ENCODE results near the gene SKAP1. TPM values are rescaled to one million over a fixed set of nuclear protein-coding genes. Genes with fewer than 3 reads are reported as not detected.
"Not testable (repeated sequence)": the region's sequence is repeated elsewhere in the genome, so short reads cannot be mapped to it uniquely, and the experiment has no call there.

SKAP1 gene
- total RNA-seq, 1 experiment from 2014 or later, result 1.3 TPM

DNA sequence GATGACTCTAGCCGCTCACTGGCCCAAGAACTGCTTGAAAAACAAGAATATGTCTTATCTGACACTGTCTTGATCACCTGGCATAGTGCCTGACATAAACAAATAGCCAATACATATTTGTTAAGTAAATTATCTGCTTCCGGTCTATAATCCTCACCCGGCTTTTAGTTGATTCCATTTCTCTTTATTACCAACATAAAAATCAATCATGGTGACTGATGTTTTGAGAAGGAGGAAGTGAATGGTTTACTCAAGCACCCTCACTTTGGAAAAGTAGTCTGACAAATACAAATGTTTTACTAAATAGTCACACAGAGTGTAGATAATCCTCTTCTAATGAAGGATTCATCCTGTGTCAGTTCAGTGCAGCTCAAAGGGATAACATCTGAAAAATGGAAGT is 47.0 kb downstream of the SKAP1 start:
- peaks cover 82% of the 10 kb centered on the region for H3K27me3 ChIP-seq (replicated peaks)

DNA sequence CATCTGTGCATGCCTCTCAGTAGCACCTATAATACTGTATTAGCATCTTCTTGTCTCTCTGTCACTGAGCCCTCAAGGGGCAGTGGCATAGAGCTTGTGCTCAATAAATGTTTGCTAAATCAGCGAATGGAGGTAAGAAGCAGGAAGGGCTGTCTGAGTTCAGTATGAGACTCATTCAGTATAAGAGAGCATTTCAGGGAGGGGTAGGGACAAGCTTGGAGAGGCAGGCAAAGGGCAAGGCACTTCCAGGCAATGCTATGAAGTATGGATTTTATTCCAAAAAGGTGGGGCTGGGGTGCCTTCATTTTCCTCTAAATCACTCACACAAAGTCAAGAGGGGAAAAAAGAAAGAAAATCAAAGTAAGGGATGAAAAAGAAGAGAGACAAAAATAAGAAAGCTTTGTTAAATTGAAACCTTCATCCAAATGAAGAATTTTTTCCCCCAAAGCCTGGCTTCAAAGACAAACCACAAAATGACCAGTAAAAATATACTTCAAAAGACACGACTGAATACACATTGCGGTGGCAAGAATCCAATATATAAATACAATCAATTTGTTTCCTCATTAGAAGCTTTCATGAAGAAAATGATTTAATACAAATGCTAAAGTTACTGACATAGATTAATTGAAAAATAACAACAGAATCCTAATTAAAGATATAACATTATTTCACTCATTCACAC is 51.2 kb downstream of the SKAP1 start:
- H3K9me3 ChIP-seq (replicated peaks), result no peaks in the 10 kb centered on the region
- DNase-seq (ENCODE audit: low read depth in 1 of 2, low spot score in 2 of 2), result no peak
- no peaks in the 10 kb centered on the region for H3K36me3 ChIP-seq
- H3K4me3 ChIP-seq, result no peak overlapping the region
- no peaks in the 10 kb centered on the region for H3K4me1 ChIP-seq (replicated peaks)
- peaks cover 54% of the 10 kb centered on the region for H3K27me3 ChIP-seq (replicated peaks)
- H3K27ac ChIP-seq, result no peak overlapping the region

More for the DNA sequence above, 47.0 kb downstream of the SKAP1 start:
- Histone ChIP-seq H3K36me3 (no peaks in the 10 kb centered on the region), H3K27ac (no peak overlapping the region), H3K4me3 (no peak overlapping the region), H3K9me3 (replicated peaks) (no peaks in the 10 kb centered on the region), H3K4me1 (replicated peaks) (no peaks in the 10 kb centered on the region)
- DNase-seq (ENCODE audit: low read depth in 1 of 2, low spot score in 2 of 2), result no peak

DNA sequence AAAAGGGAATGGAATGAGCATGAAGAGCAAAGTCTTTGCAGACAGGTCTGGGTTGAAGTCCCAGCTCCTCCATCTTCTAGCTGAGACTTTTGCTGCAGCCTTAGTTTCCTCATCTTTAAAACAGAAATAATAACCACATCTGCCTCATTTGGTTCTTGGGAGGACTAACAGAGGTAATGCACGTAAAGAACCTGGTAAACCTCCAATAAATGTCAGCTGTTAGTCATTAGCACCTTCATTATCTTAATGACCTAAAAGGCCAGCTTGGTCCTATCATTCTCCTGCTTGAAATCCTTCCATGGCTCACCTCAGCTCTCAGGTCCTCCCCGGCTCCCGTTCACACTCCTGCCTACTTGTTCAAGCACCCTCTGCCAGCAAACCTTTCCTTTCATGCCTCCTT is 51.8 kb downstream of the SKAP1 start:
- peaks cover 52% of the 10 kb centered on the region for H3K27me3 ChIP-seq (replicated peaks)
- H3K9me3 ChIP-seq (replicated peaks), result no peaks in the 10 kb centered on the region
- H3K4me3 ChIP-seq, result no peak overlapping the region
- no peak overlapping the region for H3K27ac ChIP-seq
- no peaks in the 10 kb centered on the region for H3K36me3 ChIP-seq
- no peaks in the 10 kb centered on the region for H3K4me1 ChIP-seq (replicated peaks)
- DNase-seq (ENCODE audit: low read depth in 1 of 2, low spot score in 2 of 2), result no peak

DNA sequence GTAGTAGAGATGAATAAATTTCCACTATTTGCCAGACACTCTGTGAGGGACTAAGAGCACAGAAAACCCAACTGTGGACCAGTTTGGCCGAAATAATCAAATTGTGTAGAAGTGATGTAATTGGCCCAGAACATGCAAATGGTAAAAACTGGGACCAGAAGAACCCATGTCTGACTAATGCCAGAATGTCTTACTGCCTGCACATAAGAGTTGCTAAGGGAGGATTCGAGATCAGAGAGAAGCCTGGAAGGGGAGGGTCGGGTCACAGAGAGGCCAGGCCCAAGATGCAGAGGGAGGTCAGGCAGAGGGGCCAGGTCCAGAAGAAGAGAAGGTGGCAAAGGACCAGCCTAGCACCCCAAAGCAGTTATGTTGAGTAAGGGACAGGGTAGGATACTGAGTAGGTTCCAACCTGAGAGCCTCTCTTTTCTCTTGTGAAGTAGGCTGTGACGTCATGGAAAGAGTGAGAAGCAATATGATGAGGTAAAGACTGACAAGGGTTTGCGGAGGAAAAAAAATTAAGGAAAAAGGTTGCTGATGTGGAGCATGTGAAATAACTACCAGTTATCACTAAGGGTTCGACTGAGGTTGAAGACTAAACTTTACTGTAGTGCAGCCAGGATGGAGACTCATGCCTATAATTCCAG is 53.2 kb downstream of the SKAP1 start:
- Histone ChIP-seq H3K27me3 (replicated peaks) (peaks cover 39% of the 10 kb centered on the region), H3K36me3 (no peaks in the 10 kb centered on the region), H3K9me3 (replicated peaks) (no peaks in the 10 kb centered on the region), H3K27ac (no peak overlapping the region), H3K4me1 (replicated peaks) (no peaks in the 10 kb centered on the region), H3K4me3 (no peak overlapping the region)
- no peak for DNase-seq (ENCODE audit: low read depth in 1 of 2, low spot score in 2 of 2)

DNA sequence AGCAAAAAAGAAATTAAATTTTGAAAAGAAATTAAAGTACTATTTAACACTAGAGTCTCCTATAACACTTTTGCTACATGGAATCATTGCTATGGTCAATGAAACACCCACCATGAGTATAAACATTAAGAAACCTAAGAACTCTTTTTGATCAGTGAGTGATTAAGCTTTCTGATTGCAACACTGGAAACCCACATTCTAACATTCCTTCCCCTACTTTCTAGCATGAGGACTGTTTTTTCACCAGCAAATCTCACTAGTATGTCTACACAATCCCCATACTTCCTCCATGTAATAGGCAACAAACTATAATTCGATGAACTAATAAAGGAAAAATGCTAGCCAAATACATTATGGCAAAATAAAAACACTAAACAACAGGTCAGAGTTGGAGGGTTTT is 54.7 kb downstream of the SKAP1 start:
- H3K36me3 ChIP-seq, result no peaks in the 10 kb centered on the region
- peaks cover 32% of the 10 kb centered on the region for H3K27me3 ChIP-seq (replicated peaks)
- no peaks in the 10 kb centered on the region for H3K9me3 ChIP-seq (replicated peaks)
- DNase-seq (ENCODE audit: low read depth in 1 of 2, low spot score in 2 of 2), result no peak
- no peak overlapping the region for H3K4me3 ChIP-seq
- no peaks in the 10 kb centered on the region for H3K4me1 ChIP-seq (replicated peaks)
- no peak overlapping the region for H3K27ac ChIP-seq

DNA sequence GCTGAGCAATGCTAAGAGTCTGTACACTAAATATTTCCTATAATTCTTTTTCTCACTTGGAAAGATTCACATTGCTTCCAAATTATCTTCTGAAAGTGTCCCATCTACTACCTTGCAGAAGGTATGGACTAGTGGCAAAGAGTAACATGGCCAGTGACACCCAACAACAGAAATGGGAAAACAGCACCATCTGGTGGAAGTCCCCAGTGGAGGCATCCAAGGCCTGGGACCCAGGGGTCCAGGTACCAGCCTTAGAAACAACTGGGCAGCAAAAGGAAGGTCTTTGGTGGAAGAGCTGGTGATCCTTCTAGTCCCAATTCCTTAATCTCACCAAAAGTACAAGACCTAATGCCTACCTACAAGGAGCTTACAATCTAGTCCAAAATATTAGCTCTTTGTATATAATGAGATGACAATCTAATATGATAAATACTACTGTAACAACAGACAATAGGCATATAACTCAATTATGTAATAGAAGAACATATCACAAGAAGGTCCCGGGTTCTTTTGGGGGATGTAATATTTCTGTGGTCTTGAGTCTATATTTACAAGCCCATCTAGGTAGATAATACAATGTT is 55.3 kb downstream of the SKAP1 start:
- DNase-seq (ENCODE audit: low read depth in 1 of 2, low spot score in 2 of 2), result peak; percentile 44 to 54
- Histone ChIP-seq H3K36me3 (no peaks in the 10 kb centered on the region), H3K27me3 (replicated peaks) (peaks cover 32% of the 10 kb centered on the region), H3K27ac (no peak overlapping the region), H3K4me1 (replicated peaks) (no peaks in the 10 kb centered on the region), H3K4me3 (no peak overlapping the region), H3K9me3 (replicated peaks) (no peaks in the 10 kb centered on the region)

DNA sequence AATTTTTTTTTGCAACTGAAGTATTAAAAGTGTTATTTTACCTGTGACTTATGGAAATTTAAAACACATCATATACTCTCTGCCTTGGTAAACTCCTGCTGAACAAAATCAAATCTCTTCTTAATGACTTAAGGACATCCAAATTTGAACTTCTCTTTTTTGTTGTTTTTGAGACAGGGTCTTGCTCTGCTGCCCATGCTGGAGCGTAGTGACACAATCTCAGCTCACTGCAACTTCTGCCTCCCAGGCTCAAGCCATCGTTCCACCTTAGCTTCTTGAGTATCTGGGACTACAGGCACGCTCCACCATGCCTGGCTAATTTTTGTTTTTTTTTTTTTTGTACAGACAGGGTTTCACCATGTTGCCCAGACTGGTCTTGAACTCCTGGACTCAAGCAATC is 56.1 kb downstream of the SKAP1 start:
- Histone ChIP-seq H3K27ac (no peak overlapping the region), H3K27me3 (replicated peaks) (peaks cover 33% of the 10 kb centered on the region), H3K4me1 (replicated peaks) (no peaks in the 10 kb centered on the region), H3K9me3 (replicated peaks) (no peaks in the 10 kb centered on the region), H3K4me3 (no peak overlapping the region), H3K36me3 (no peaks in the 10 kb centered on the region)
- no peak for DNase-seq (ENCODE audit: low read depth in 1 of 2, low spot score in 2 of 2)

DNA sequence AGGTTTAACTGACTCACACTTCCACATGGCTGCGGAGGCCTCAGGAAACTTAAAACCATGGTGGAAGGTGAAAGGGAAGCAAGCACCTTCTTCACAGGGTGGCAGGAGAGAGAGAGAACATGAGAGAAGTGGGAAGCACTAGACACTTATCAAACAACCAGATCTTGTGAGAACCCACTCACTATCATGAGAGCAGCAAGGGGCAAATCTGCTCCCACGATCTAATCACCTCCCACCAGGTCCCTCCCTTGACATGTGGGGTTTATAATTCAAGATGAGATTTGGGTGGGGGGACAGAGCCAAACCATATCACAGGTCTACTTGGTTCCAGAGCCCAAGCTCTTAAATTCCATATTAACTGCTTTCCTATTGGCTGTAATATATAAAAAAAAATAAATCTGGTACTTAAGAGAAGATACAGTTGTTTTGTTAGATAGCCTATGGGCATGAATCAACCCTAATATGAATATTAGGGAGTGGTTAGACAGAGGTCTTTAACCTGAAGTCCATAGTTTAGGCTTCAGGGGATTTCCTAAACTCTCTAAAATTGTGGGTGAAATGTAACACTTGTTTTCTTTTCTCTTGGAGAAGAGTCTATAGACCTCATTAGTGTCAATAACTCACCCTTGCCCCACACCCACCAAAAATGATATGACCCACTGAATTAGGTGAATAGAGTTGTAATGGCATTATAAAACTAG is 56.7 kb downstream of the SKAP1 start:
- Histone ChIP-seq H3K9me3 (replicated peaks) (no peaks in the 10 kb centered on the region), H3K27me3 (replicated peaks) (peaks cover 35% of the 10 kb centered on the region), H3K27ac (no peak overlapping the region), H3K4me3 (no peak overlapping the region), H3K36me3 (no peaks in the 10 kb centered on the region), H3K4me1 (replicated peaks) (no peaks in the 10 kb centered on the region)
- no peak for DNase-seq (ENCODE audit: low read depth in 1 of 2, low spot score in 2 of 2)

DNA sequence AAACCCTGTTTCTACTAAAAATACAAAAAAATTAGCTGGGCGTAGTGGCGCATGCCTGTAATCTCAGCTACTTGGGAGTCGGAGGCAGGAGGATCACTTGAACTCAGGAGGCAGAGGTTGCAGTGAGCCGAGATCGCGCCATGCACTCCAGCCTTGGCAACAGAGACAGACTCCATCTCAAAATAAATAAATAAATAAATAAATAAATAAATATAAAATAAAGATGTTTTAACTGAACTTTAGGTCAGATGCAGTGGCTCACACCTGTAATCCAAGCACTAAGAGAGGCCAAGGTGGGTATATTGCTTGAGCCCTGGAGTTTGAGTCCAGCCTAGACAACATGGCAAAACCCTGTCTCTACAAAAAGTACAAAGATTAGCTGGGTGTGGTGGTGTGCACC is 61.0 kb downstream of the SKAP1 start:
- not testable (repeated sequence) for H3K4me1 ChIP-seq (replicated peaks); DNase-seq (ENCODE audit: low read depth in 1 of 2, low spot score in 2 of 2); H3K27ac ChIP-seq; H3K36me3 ChIP-seq; H3K9me3 ChIP-seq (replicated peaks); H3K4me3 ChIP-seq
- peaks cover 50% of the 10 kb centered on the region for H3K27me3 ChIP-seq (replicated peaks)

DNA sequence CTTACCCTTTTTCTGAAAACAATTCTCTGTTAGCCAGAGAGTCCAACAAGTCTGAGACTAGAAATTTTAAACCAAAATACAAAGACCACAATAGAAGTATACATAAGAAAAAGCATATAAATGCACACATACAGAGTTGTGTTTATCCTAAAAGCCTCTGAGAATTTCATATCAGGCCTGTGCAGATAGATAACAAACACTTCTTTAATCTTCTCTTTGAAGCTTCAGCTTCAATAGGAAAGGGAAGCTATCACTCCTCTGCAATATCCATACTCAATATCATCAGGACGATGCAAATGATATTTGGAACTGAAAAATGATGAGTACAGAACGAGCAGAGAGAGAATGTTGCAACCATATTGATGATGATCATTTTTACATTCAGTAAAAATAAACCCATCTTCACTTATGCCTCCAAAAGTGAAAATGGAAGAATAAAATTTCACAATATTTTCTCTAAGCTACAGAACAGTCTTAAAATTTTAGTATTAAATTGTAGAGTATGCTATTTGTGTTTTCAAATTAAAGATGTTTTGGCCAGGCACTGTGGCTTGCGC is 61.6 kb downstream of the SKAP1 start:
- Histone ChIP-seq H3K4me3 (no peak overlapping the region), H3K4me1 (replicated peaks) (no peaks in the 10 kb centered on the region), H3K36me3 (no peaks in the 10 kb centered on the region), H3K9me3 (replicated peaks) (no peaks in the 10 kb centered on the region), H3K27me3 (replicated peaks) (peaks cover 56% of the 10 kb centered on the region), H3K27ac (no peak overlapping the region)
- no peak for DNase-seq (ENCODE audit: low read depth in 1 of 2, low spot score in 2 of 2)

DNA sequence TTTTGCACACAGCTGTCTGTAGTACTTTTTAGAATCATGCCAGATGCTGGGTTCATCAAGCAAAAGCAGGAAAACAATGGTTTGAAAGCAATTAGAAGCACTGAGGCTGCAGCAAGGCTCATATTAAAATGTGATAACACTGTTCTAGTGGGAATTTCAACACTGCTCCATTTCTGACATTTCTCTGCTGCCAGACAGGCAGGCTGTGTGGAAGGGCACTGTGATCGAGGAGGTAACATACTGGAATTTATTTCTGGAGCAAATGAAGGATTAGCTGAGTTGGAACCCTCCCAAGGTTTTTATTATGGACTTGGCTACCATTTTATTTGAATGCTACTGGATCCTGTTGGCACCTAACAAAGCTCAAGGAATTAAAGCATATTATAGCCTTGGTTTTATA is 66.9 kb downstream of the SKAP1 start:
- Histone ChIP-seq H3K4me1 (replicated peaks) (no peaks in the 10 kb centered on the region), H3K36me3 (no peaks in the 10 kb centered on the region), H3K9me3 (replicated peaks) (no peaks in the 10 kb centered on the region), H3K27me3 (replicated peaks) (peaks cover 78% of the 10 kb centered on the region), H3K27ac (no peak overlapping the region), H3K4me3 (no peak overlapping the region)
- DNase-seq (ENCODE audit: low read depth in 1 of 2, low spot score in 2 of 2), result no peak

DNA sequence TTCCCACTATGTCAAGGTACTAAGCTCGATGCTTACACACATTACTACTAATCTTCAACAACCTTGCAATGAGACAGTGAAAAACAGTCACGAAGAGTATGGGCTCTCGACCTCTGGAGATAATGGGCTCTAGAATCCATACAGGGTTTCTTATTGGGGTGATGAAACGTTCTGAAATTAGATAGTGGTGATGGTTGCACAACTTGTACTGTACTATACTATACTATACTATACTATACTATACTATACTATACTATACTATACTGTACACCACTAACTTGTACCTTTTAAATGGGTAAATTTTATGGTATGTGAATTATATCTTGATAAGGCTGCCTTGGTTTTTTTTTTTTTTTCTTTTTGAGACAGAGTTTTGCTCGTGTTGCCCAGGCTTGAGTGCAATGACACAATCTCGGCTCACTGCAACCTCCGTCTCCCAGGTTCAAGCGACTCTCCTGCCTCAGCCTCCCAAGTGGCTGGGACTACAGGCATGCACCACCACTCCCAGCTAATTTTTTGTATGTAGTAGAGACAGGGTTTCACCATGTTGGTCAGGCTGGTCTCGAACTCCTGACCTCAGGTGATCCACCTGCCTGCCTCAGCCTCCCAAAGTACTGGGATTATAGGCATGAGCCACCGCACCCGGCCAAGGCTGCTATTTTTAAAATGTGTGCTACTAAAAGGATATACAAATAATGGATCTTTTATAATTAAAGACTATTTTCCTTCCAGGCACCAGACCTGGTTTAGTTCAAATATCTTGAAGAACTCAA is 69.0 kb downstream of the SKAP1 start:
- DNase-seq (ENCODE audit: low read depth in 1 of 2, low spot score in 2 of 2); H3K4me3 ChIP-seq; H3K36me3 ChIP-seq; H3K4me1 ChIP-seq (replicated peaks); H3K9me3 ChIP-seq (replicated peaks); H3K27ac ChIP-seq: not testable (repeated sequence)
- H3K27me3 ChIP-seq (replicated peaks), result peaks cover 80% of the 10 kb centered on the region

DNA sequence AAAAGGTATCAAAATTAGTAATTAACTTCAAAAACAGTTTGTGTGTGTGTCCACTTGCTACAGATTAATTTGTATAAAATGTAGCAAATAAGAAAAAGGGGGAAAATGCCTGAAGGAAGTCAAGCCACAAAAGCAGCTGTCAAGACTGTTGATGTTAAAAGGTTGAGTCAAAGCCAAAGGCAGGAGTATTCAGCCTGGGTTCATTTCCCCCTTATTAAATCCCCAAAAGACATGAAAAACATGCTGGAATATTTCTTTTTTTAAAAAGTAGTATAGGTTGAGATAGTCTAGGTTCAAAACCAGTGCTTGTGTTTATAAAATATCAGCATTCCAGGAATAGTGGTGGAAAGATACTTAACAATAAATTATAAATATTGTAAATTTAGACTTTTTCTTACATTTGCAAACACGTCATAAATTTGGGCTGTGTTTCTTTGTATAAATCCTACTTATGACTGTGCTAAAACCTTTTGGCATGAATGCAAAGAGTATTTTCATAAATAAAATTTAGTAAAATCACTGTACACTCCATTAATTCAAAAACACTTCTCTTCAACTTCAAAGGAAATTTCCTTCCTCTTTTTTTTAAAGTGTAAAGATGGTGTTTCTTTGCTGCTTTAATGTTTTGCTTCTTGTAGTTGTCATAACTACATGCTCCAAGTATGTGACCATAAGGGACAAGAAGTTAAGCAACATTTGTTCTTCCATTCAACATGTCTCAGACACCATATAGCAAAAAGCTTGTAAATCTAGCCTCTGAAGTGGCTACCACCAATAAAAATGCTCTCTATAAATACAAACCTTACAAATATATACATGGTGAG is 72.0 kb downstream of the SKAP1 start:
- H3K4me3 ChIP-seq, result no peak overlapping the region
- peaks cover 74% of the 10 kb centered on the region for H3K27me3 ChIP-seq (replicated peaks)
- DNase-seq (ENCODE audit: low read depth in 1 of 2, low spot score in 2 of 2), result no peak

More for the DNA sequence above, 72.0 kb downstream of the SKAP1 start:
- no peaks in the 10 kb centered on the region for H3K4me1 ChIP-seq (replicated peaks)
- no peaks in the 10 kb centered on the region for H3K9me3 ChIP-seq (replicated peaks)
- H3K36me3 ChIP-seq, result no peaks in the 10 kb centered on the region
- no peak overlapping the region for H3K27ac ChIP-seq

Data from SJSA1 (cell line).